HCT116 (cell line): Measurements from ENCODE around the gene IL32. TPM values are rescaled to one million over a fixed set of nuclear protein-coding genes. Genes with fewer than 3 reads are reported as not detected.

ENCODE experiments used
- ATAC-seq: fragments of 200-7000 bp; cut with Tn5 transposase; 2 replicates; pipeline ENCODE4 v1.9.1; 2020; ENCODE audit warnings: mild to moderate bottlenecking, moderate library complexity
- BruUV-seq: library from RNA; stranded (reverse); fragments of 400-500 nt; replicated peaks from 2 replicates; lab custom pipeline; 2021; lab: Mats Ljungman, UMichigan
- CTCF ChIA-PET: fragments of 300-600 bp; sonication (Branson Sonifier 250); formaldehyde crosslinking; loops from one replicate; lab custom pipeline; 2021; ENCODE audit warnings: antibody characterized with exemption; lab: Charles Lee
- POLR2A ChIA-PET: fragments of 300-600, 350-600 bp; sonication (Branson Sonifier 250); formaldehyde crosslinking; loops from one replicate; lab custom pipeline; 2021; ENCODE audit warnings: antibody characterized with exemption; lab: Charles Lee
- RAD21 ChIA-PET, 2 experiments: fragments of 300-600 bp; sonication (Branson Sonifier 250); formaldehyde crosslinking; loops; one replicate each; lab custom pipeline; 2023; ENCODE audit warnings: low total read pairs in 2 of 2; ENCODE audit not compliant: uncharacterized antibody in 2 of 2, unreplicated experiment in 2 of 2, low non-redundant PET in 1 of 2; lab: Charles Lee
- DNase-seq: peaks from one replicate; pipeline ENCODE4 v3.0.0-alpha.2; 2010; ENCODE audit warnings: low read depth, low spot score
- H2AFZ ChIP-seq: fragments of 200-600 bp; shearing (Covaris generic), sonication (generic); 2 replicates; pipeline ENCODE4 v1.6.1; 2017; ENCODE audit warnings: low read depth, mixed run types, mixed read lengths, antibody characterized with exemption, low read length; ENCODE audit not compliant: poor library complexity, severe bottlenecking
- H3K27ac ChIP-seq: 2 replicates; pipeline ENCODE4 v1.5.1; 2012; ENCODE audit warnings: low read depth, low read length
- H3K27me3 ChIP-seq: fragments of 200-600 bp; sonication (generic); 2 replicates; pipeline ENCODE4 v1.6.1; 2016; ENCODE audit warnings: mixed run types, low read length, mixed read lengths; ENCODE audit not compliant: insufficient read depth
- H3K36me3 ChIP-seq, 2 experiments: fragments of 200-500 bp in 1 of 2; fragments of 200-600 bp in 1 of 2; sonication (Bioruptor generic) in 1 of 2; sonication (generic) in 1 of 2; 2 replicates each; pipeline versions ENCODE4 v1.5.1 to v1.6.1; 2014 to 2016; ENCODE audit warnings: low read length in 2 of 2, inconsistent platforms in 1 of 2, mixed read lengths in 1 of 2, mixed run types in 1 of 2; ENCODE audit not compliant: insufficient read depth in 2 of 2, control insufficient read depth in 1 of 2
- H3K4me1 ChIP-seq, 2 experiments: fragments of 200-600 bp in 1 of 2; sonication (generic) in 1 of 2; 2 replicates each; pipeline versions ENCODE4 v1.5.1 to v1.6.1; 2012 to 2017; ENCODE audit warnings: low read length in 2 of 2, inconsistent platforms in 1 of 2, mild to moderate bottlenecking in 1 of 2, mixed read lengths in 1 of 2, mixed run types in 1 of 2, moderate library complexity in 1 of 2; ENCODE audit not compliant: insufficient read depth in 2 of 2, control insufficient read depth in 1 of 2
- H3K4me2 ChIP-seq: fragments of 200-600 bp; sonication (generic); 2 replicates; pipeline ENCODE4 v1.6.1; 2017; ENCODE audit warnings: mixed run types, low read length, mixed read lengths
- H3K4me3 ChIP-seq, 2 experiments: fragments of 200-600 bp in 1 of 2; sonication (generic) in 1 of 2; replicated peaks in 1 of 2; 2 replicates each; pipeline ENCODE4 v1.5.1; 2011 to 2016; ENCODE audit warnings: low read length in 2 of 2, control low read depth in 1 of 2, low read depth in 1 of 2, mild to moderate bottlenecking in 1 of 2, mixed read lengths in 1 of 2, mixed run types in 1 of 2
- H3K79me2 ChIP-seq: fragments of 200-600 bp; sonication (generic); 2 replicates; pipeline ENCODE4 v1.6.1; 2017; ENCODE audit warnings: mild to moderate bottlenecking, mixed run types, low read length, moderate library complexity, mixed read lengths; ENCODE audit not compliant: insufficient read depth
- H3K9ac ChIP-seq: fragments of 200-600 bp; sonication (generic); 2 replicates; pipeline ENCODE4 v1.6.1; 2016; ENCODE audit warnings: low read length, mixed read lengths
- H3K9me2 ChIP-seq: fragments of 200-600 bp; sonication (generic), shearing (Covaris generic); 2 replicates; pipeline ENCODE4 v1.6.1; 2017; ENCODE audit warnings: mixed run types, mild to moderate bottlenecking, moderate library complexity; ENCODE audit not compliant: insufficient read depth
- H3K9me3 ChIP-seq, 2 experiments: fragments of 200-500 bp in 1 of 2; fragments of 200-600 bp in 1 of 2; sonication (Bioruptor generic) in 1 of 2; sonication (generic) in 1 of 2; 2 replicates each; pipeline ENCODE4 v1.6.1; 2014 to 2017; ENCODE audit warnings: low read length in 2 of 2, mixed read lengths in 2 of 2, inconsistent platforms in 1 of 2, low read depth in 1 of 2, mild to moderate bottlenecking in 1 of 2, mixed run types in 1 of 2, moderate library complexity in 1 of 2; ENCODE audit not compliant: control insufficient read depth in 1 of 2, insufficient read depth in 1 of 2
- H4K20me1 ChIP-seq: fragments of 200-600 bp; sonication (generic), shearing (Covaris generic); 2 replicates; pipeline ENCODE4 v1.6.1; 2017; ENCODE audit warnings: mixed run types, mild to moderate bottlenecking, moderate library complexity; ENCODE audit not compliant: insufficient read depth
- CBX3 ChIP-seq: IDR thresholded peaks from 2 replicates; pipeline ENCODE4 v1.6.1; 2012; ENCODE audit warnings: low read depth
- CEBPB ChIP-seq: IDR thresholded peaks from 2 replicates; pipeline ENCODE4 v1.6.1; 2012; ENCODE audit warnings: low read depth
- ELF1 ChIP-seq: IDR thresholded peaks from 2 replicates; pipeline ENCODE4 v1.6.1; 2012; ENCODE audit warnings: low read depth, borderline replicate concordance
- EZH2 ChIP-seq: fragments of 200-600 bp; sonication (generic); IDR thresholded peaks from 2 replicates; pipeline ENCODE4 v1.6.1; 2017; ENCODE audit warnings: antibody characterized with exemption, mixed run types
- EZH2phosphoT487 ChIP-seq: fragments of 200-600 bp; IDR thresholded peaks from 2 replicates; pipeline ENCODE4 v1.6.1; 2018; ENCODE audit warnings: antibody characterized with exemption, borderline replicate concordance
- JUND ChIP-seq: IDR thresholded peaks from 2 replicates; pipeline ENCODE4 v1.6.1; 2012
- POLR2A ChIP-seq: IDR thresholded peaks from 2 replicates; pipeline ENCODE4 v1.7.0; 2011; ENCODE audit warnings: borderline replicate concordance; ENCODE audit not compliant: insufficient read depth, insufficient read length; ENCODE audit errors: extremely low read depth
- POLR2AphosphoS5 ChIP-seq: IDR thresholded peaks from 2 replicates; pipeline ENCODE4 v1.6.1; 2011; ENCODE audit warnings: mild to moderate bottlenecking, low read depth, low read length, moderate library complexity
- RAD21 ChIP-seq: IDR thresholded peaks from 2 replicates; pipeline ENCODE4 v1.6.1; 2012; ENCODE audit warnings: low read depth, mild to moderate bottlenecking
- SIN3A ChIP-seq: IDR thresholded peaks from 2 replicates; pipeline ENCODE4 v1.6.1; 2012; ENCODE audit warnings: low read depth
- SP1 ChIP-seq: IDR thresholded peaks from 2 replicates; pipeline ENCODE4 v1.6.1; 2012; ENCODE audit warnings: low read depth
- SRF ChIP-seq: IDR thresholded peaks from 2 replicates; pipeline ENCODE4 v1.6.1; 2012; ENCODE audit warnings: low read depth
- TCF7L2 ChIP-seq: IDR thresholded peaks from 2 replicates; pipeline ENCODE4 v1.7.0; 2011; ENCODE audit warnings: borderline replicate concordance, inconsistent platforms; ENCODE audit not compliant: insufficient read depth, insufficient read length; ENCODE audit errors: extremely low read depth
- YY1 ChIP-seq: IDR thresholded peaks from 2 replicates; pipeline ENCODE4 v1.6.1; 2011; ENCODE audit warnings: low read length, low read depth, moderate library complexity, mild to moderate bottlenecking; ENCODE audit not compliant: insufficient replicate concordance; ENCODE audit errors: extremely low read depth
- ZFX ChIP-seq: fragments of 450-650 bp; IDR thresholded peaks from 2 replicates; pipeline ENCODE4 v1.6.1; 2017
- ZNF274 ChIP-seq: fragments of 200-500 bp; sonication (Bioruptor generic); IDR thresholded peaks from 2 replicates; pipeline ENCODE4 v1.6.1; 2014; ENCODE audit warnings: mild to moderate bottlenecking, low read depth, low read length, inconsistent platforms
- intact Hi-C: fragments of 100-400 bp; cut with micrococcal nuclease; formaldehyde crosslinking; loops from 2 replicates; pipeline ENCODE4 v1.10.0; 2022
- total RNA-seq: library from RNA; stranded (reverse); gene quantifications from one replicate; pipeline ENCODE4 v1.2.1, GENCODE V29; 2021; ENCODE audit not compliant: unreplicated experiment
- TF ChIP-seq, protein P1 (sequence below): IDR thresholded peaks from 2 replicates; pipeline ENCODE4 v1.6.1; 2012
- TF ChIP-seq, protein P2 (sequence below): IDR thresholded peaks from 2 replicates; pipeline ENCODE4 v1.6.1; 2012; ENCODE audit warnings: low read depth
- TF ChIP-seq, protein P3 (sequence below): IDR thresholded peaks from 2 replicates; pipeline ENCODE4 v1.6.1; 2011; ENCODE audit warnings: mild to moderate bottlenecking, low read length, moderate library complexity; ENCODE audit not compliant: insufficient replicate concordance; ENCODE audit errors: extremely low read depth
- TF ChIP-seq, protein P4 (sequence below): IDR thresholded peaks from 2 replicates; pipeline ENCODE4 v1.6.1; 2012

IL32 gene
- total RNA-seq, 1 experiment from 2014 or later, result 13.7 TPM

DNA sequence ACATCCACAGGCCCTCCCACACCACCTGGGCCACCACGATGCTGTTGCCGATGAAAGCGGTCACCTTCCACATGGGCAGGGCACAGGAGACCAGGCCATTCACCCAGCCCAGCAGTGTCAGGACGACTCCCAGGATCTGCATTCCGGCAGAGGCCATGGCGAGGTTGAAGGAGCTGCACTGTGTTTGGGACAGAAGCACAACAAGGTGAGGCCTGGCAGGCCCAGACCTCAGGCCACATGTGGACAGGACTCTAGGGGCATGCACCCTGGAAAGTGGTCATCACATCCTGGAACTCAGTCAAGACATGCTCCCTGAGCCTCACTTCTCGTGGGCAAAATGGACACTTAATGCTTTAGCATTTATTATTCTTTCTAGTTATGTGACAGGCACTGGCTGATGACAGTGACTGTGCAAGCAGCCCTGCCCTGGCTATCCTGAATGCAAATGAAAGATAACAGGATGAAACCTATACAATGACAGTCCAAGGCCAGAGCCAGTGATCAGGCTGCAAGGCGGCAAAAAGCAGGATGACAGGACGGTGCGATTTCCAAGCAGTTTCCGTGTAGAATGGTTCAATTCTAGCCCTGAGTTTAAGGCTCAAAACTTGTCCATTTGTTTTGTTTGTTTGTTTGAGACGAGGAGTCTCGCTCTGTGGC lies 49.4 kb upstream of the IL32 start:
- Histone ChIP-seq H3K4me1 (peaks cover 39 to 73% of the 10 kb centered on the region in 2 experiments), H3K4me2 (no peak overlapping the region), H3K27me3 (no peaks in the 10 kb centered on the region), H3K27ac (no peak overlapping the region), H3K9ac (no peak overlapping the region), H3K36me3 (no peaks in the 10 kb centered on the region; a peak in 1 of 4 replicates), H3K4me3 (no peak overlapping the region), H2AFZ (no peak overlapping the region), H3K9me2 (no peaks in the 10 kb centered on the region), H3K9me3 (no peaks in the 10 kb centered on the region), H3K79me2 (peaks cover 6% of the 10 kb centered on the region; the same call in 1 of the 2 replicates), H4K20me1 (no peaks in the 10 kb centered on the region)
- TF ChIP-seq SP1, result no peak
- no peak for TF ChIP-seq YY1
- no peak for TF ChIP-seq SRF
- TF ChIP-seq, protein P1, sequence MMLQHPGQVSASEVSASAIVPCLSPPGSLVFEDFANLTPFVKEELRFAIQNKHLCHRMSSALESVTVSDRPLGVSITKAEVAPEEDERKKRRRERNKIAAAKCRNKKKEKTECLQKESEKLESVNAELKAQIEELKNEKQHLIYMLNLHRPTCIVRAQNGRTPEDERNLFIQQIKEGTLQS, result no peak
- TF ChIP-seq CEBPB, result no peak
- TF ChIP-seq POLR2AphosphoS5, result no peak
- TF ChIP-seq ZFX, result no peak
- no peak for TF ChIP-seq RAD21
- no peak for TF ChIP-seq ZNF274
- TF ChIP-seq POLR2A, result no peak
- TF ChIP-seq JUND, result no peak
- TF ChIP-seq, protein P2, sequence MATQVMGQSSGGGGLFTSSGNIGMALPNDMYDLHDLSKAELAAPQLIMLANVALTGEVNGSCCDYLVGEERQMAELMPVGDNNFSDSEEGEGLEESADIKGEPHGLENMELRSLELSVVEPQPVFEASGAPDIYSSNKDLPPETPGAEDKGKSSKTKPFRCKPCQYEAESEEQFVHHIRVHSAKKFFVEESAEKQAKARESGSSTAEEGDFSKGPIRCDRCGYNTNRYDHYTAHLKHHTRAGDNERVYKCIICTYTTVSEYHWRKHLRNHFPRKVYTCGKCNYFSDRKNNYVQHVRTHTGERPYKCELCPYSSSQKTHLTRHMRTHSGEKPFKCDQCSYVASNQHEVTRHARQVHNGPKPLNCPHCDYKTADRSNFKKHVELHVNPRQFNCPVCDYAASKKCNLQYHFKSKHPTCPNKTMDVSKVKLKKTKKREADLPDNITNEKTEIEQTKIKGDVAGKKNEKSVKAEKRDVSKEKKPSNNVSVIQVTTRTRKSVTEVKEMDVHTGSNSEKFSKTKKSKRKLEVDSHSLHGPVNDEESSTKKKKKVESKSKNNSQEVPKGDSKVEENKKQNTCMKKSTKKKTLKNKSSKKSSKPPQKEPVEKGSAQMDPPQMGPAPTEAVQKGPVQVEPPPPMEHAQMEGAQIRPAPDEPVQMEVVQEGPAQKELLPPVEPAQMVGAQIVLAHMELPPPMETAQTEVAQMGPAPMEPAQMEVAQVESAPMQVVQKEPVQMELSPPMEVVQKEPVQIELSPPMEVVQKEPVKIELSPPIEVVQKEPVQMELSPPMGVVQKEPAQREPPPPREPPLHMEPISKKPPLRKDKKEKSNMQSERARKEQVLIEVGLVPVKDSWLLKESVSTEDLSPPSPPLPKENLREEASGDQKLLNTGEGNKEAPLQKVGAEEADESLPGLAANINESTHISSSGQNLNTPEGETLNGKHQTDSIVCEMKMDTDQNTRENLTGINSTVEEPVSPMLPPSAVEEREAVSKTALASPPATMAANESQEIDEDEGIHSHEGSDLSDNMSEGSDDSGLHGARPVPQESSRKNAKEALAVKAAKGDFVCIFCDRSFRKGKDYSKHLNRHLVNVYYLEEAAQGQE, result no peak
- no peak for TF ChIP-seq SIN3A
- no peak for TF ChIP-seq CBX3
- TF ChIP-seq, protein P3, sequence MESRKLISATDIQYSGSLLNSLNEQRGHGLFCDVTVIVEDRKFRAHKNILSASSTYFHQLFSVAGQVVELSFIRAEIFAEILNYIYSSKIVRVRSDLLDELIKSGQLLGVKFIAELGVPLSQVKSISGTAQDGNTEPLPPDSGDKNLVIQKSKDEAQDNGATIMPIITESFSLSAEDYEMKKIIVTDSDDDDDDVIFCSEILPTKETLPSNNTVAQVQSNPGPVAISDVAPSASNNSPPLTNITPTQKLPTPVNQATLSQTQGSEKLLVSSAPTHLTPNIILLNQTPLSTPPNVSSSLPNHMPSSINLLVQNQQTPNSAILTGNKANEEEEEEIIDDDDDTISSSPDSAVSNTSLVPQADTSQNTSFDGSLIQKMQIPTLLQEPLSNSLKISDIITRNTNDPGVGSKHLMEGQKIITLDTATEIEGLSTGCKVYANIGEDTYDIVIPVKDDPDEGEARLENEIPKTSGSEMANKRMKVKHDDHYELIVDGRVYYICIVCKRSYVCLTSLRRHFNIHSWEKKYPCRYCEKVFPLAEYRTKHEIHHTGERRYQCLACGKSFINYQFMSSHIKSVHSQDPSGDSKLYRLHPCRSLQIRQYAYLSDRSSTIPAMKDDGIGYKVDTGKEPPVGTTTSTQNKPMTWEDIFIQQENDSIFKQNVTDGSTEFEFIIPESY, result no peak
- TF ChIP-seq TCF7L2, result no peak
- TF ChIP-seq, protein P4, sequence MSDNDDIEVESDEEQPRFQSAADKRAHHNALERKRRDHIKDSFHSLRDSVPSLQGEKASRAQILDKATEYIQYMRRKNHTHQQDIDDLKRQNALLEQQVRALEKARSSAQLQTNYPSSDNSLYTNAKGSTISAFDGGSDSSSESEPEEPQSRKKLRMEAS, result no peak
- TF ChIP-seq EZH2phosphoT487, result no peak
- no peak for TF ChIP-seq EZH2
- TF ChIP-seq ELF1, result no peak
- ChIA-PET POLR2A (no interaction called here), CTCF (no interaction called here), RAD21 (no interaction called here)
- BruUV-seq, result no TSS peak
- ATAC-seq, result no peak
- intact Hi-C loops, result no loop called here
- DNase-seq, result no peak
